Mucosa of gallbladder (tissue), 1 donor: ENCODE data around the gene CDH4. TPM values are rescaled to one million over a fixed set of nuclear protein-coding genes. Genes with fewer than 3 reads are reported as not detected.

Source experiments
- DNase-seq: peaks from one replicate; pipeline ENCODE4 v3.0.0-alpha.2; 2020; ENCODE audit warnings: low spot score
- total RNA-seq: library from RNA; stranded (reverse); gene quantifications from one replicate; pipeline ENCODE4 v1.2.1, GENCODE V29; 2021
- donor health status: DM: no; HTN: no; CAD: no.

Gene CDH4
- total RNA-seq, 1 donor from 2014 or later = 3.5 TPM

DNA sequence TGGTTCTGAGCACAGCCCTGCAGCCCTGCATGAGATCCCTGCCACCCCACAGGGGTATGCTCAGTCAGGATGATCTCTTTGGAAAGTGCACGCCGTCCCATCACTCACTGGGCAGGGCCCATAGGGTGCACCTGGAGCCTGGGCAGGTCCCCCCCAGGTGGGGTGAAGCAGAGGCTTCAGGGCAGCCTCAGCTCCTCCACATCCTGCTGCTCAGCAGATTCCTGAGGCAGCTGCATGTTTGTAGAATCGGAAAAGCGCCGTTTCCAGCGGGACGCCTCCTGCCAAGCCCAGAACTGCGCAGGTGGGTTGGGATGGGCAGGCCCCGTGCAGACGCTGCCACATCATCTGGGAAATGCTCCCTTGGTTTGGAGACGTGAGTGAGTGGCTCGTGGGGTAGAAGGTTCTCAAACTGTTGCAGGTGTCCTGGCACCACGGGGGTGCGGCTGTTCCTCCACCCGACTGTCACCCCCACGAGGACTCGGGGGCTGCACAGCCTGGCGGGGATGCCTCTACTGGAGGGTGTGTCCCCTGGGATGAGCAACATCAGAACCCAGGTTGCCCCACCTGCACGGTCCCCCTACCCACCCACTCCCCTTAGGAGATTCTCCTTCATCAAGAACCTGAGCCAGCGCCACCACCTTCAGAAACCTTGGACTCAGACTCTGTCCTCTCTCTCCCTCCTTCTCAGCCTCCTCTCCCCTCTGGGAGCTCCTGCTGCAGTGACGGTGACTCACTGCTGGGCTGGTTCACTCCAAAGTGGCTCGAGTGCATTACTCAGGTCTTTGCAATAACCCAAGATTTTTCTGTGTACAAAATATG is 479.5 kb downstream of the CDH4 start:
- DNase-seq = no peak

DNA sequence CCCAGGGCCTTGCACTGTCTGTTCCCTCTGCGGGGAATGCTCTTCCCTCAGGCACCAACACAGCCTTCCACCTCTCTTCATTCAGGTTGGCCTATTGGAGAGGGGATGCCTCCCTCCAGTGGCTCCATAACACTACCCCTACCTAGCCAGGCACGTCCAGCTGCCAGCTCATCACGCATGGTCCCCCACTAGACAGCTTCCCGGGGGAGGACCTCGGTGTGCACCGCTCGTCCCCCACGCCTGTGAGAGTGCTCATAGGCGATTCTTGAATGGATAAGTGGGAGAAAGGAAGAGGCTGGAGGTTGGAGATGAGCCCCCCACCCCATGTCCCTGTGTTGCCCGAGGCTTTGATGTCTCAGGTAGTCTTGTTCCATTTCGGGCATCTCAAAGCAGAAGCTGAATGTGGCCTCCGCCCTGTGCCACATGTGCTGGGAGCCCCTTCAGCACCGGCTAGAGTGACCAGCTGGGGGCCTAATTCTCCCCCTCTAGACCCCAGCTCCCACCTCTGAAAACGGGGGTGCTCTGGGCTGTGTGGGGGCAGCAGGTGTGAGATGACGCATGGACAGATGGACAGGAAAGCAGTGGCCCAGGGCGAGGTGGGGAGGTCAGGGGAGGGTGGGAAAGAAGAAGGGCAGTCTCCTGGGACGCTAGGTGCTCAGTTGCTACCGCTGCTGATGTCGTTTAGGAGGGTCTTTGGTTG is 480.6 kb downstream of the CDH4 start:
- DNase-seq = no peak

DNA sequence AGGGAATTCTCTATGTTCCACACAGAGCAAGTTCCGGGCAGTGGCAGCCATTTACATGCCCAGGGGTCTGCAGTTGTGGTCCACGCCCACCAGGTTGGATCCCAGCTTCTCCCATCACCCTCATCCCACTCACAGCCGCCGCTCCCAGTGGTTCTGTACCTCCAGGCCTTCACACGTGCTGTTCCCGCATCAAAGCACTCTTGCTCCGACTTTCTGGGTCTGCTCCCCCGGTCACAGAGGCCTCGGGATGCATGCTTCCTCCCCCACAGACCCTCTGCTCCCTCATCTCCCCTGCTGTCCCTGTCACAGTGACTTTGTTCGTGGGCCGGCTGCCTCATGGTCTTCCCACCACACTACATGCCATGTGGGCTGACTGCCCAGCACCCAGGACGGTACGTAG is 481.2 kb downstream of the CDH4 start:
- DNase-seq = no peak

DNA sequence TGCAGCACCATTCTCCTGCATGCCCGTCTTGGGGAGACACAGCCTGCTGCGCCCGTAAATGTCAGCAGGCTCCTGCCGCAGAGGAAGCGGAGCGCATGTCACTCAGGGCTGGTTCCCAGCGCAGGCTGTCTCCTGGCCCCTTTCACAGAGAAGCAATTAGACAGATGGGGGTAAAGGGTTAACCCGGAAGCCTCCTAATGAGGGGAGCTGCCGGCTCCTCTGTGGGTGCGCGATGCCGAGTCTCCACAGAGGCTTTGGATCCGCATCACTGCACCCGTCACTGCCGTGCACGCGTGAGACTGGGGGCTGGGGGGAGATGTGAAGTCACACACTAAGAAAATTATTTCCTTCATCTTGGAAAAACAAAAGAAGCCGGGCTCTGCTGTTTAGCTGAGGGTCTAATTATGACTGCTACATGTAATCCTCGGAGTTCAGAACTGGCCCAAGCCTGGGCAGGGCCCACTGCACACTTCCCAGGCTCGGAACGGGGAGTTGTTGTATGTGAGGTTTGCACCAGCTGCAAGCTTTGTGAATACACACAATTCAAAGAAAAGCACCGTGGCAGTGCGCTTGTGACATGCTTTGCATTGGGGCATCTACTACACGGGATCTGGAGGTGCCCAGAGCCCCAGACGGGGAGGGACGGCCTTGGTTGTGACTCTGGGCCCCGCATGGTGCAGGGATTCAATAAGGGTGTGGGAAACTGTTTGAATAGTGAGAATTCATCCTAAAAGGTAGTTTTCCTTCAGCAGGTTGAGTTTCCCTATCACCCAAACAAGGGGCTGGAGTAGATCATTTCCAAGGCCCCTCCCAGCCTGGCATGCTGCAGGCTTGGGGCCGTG is 482.1 kb downstream of the CDH4 start:
- no peak for DNase-seq

DNA sequence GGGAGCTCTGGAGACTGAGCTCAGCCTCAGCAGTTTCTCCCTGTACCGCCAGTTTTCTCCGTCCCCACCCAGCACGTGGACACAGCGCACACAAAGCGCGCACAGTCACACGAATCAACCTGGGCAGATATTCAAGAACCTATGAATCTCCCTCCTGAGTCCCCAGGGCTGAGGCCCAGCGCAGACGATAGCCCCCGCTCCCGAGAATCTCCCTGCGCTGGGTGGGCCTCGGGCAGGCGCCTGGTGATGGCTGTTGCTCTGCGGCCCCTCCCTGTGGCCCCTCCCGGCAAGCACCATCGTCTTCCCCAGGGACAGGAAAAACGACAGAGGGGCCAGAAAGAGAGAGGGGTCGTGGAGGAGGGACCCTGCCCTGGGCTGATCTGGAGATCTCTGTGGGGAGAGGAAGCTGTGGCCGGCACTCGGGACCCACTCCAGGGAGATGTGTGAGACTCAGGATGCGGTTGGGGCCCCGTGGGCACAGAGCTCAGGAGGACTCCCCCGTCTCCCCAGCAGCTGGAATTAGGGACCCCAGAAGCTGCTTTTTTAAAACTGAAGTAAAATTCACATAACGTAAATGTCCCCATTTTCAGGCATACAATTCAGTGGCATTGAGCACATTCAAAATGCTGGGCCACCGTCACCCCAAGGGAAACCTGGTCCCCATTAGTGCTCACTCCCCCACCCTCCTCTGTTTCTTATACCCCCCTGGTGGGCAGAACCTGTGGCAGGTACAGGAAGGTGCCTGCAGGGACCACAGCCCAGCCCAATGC is 482.9 kb downstream of the CDH4 start:
- DNase-seq = no peak

DNA sequence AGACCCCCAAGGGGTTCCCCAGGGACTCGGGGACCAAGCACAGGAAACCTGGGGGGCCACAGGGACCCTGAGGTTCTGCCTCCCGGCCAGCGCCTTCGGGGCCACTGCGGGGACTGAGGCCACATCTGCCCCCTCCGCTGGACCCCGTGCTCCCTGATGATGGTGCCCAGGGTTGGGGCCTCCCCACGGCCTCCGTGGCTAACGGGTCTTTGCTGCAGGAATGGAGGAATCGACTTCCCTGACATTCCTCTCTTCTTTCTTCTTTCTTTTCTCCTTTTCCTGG is 483.4 kb downstream of the CDH4 start:
- no peak for DNase-seq

DNA sequence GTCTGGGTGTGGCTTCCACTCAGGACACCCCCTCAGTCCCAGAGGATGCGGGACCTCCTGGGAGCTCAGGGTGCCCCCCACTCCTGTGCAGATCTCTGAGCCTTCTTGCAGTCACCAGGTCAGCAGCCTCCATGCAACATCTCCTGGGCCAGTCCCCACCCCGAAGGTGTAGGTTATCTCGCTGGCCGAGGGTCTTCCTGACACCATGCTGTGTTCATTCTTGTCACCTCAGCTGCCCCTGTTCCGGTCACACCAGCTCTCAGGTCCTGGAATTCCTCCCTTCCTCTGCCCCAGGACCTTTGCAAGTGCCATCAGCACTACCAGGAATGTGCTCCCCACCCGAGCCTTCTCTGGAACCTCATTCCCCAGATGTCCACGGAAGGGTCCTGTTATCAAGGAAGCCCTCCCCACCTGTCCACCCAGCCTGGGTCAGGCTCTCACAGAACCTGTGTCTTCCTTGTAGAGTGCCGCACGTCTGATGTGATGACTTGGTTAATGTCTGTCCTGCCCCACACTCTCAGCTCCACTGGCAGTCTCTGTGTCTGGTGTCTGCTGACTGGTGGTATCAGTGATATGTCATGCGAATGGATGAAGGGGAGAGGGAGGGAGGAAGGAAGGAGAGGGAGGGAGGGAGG is 484.1 kb downstream of the CDH4 start:
- DNase-seq = no peak

DNA sequence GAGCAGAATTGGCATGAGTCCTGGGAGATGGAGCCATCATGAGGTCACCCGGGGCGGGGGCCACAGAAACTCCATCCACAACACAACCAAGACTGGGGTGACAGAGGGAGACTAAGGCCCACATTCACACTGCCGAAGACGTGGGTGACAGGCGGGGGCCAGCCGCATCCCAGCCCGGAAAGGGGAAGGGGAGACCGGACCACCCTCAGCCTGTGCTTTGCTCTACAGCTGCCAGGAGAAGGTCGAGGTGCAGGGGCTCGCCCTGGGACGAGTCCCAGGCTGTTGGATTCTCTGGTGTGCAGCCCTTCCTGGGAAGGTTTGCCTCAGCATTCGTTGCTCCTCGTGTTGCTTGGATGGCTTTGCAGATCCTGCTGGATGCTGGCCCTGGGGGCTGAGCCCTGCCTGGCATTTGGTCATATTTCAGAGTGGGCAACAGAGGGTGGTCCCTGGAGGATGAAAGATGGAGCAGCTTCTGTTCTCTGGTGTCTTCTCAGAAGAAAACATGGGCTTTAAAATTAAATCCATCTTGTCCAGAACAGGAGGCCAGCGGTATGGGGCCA is 484.8 kb downstream of the CDH4 start:
- no peak for DNase-seq

DNA sequence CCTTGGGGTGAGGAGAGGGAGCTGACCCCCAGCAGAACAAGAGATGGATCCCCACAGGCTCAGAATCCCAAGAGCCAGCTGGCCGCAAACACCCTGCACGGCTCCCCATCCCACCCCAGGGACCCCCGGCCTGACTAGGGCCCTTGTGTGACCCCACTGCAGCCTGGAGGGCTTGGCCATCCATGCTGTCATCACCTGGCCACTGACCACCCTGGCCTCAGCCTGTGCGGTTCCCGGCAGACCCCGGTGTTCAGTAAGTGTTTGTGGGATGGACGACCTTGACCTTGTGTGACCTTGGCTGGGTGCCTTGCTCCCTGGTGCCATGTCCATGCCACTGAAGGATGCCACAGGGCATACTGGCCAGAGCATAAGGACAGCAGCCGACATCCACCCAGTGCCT is 485.3 kb downstream of the CDH4 start:
- no peak for DNase-seq

DNA sequence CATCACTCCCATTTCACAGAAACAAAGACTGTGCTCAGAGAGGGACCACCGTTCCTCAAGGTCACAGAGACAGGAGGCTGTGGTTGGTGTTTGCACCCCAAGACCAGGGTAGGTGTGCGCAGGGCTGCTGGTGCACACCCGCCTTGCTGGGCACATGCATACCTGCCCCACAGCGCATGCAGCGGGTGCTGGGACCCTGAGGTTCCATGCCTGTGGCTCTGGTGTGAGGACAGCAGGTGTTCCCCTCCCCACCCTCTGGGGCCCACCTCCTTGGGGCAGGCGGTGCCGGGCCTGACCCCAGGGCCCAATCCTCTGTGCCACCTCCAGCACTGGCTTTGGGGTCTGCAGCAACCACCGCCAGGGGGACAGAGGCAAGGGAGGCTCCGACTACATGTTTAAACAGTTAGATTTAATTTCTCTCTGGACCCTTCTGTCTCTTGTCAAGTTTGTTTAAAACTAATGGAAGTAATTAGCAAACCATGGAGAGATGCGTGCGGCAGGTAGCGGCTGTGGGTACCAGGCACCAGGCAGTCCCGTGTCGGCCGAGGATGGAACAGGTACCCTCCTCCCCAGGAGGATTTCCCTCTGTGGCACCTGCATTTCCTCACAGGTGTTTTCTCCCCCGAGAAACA is 485.9 kb downstream of the CDH4 start:
- no peak for DNase-seq

DNA sequence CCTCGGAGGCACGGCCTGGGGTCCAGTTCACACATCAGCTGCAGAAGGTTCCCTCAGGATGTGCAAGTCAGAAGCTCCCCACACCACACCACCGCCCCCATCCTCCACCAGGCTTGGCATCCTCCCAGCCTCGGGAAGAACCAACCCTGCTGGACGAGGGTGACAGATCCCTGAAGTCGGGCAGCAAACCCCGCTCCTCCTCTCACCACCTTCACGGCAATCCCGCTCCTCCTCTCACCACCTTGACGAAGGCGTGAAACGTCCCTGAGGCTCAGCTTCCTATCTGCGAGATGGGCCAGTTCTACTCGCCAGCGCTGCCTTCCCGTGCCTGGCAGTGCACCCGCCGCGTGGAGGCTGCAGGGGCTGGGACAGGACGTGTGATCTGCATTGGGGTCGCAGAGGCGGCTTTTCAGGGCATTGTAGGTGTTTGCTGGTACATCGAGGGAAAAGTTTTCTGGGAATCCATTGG is 486.6 kb downstream of the CDH4 start:
- DNase-seq = no peak

DNA sequence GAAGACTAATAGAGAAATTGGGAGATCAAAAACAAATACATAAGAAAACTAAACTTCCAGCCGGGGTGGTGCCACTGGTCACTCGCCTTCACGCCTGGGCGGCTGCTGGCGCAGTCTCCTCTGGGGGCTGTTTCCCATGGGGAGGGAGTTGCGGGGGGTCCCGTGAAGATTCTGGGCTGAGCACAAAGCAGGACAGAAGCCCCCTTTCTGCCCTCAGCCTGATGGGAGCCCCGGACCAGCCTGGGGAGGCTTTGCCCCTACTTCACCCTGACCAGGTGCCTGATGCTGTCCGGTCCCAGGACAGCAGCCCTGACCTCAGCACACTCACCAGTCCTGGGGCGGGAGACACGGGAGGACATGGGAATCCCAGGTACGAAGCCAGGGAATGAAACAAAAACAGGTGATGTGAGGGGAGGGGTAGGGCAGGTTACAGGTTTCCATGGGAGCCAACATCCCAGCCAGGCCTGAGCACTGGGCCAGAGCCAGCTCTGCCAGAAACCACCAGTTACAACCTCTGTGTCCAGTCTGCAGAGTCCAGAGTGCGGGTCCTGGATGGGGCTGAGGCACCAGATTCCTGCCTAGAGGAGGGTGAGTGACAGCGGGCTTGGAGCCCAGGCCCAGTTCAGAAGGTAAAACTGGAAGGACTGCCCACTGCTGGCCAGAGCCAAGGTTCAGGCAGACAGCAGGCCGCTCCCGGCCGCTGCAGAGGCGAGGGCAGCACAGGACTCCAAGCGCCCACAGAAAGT is 487.2 kb downstream of the CDH4 start:
- DNase-seq = no peak

DNA sequence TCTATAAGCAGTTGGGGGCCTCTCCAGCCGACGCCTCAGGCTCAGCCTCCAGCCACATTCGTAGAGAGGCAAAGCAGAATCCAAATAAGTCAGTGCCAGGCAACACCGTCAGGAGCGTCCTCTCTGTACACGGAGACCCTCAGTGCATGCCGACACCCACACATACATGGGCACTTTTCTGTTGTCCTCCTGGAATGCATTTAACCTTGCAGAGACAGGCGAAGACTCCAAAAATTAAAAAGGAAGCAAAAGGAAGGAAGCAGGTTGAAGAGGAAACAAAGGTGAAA is 487.7 kb downstream of the CDH4 start:
- DNase-seq = no peak

DNA sequence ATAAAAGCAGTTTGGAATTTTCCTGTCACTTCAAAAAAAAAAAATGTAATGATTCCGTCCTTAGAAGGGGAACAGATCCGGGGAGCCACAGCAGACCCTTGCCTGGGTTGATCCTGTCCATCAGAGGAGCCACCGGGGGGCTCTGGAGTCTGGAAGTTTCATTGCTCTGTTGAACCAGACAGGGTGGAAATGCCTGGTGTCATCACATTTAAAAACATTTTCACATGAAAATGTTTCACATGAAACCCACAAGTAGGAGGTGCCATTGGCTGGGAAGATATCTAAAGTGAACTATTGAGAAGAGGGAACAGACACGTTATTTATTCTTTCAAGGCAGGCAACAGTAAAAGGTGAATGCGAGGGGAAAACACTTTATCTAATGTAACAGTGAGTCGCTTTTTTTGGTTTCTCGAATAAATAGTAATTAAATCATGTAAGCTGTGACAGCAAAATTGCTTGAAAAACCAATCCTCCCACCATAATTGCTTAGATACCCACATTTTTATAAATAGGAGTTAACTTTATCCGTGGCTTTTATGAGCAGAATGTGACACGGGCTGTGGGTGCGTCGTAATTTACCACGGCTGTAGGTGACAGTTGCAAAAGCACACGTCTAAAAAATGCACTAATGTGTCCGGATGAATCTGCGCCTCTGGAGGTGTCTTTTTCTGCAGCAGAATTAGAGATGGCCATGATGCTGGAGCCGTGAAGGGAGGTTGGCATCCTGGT is 490.2 kb downstream of the CDH4 start:
- DNase-seq = no peak

DNA sequence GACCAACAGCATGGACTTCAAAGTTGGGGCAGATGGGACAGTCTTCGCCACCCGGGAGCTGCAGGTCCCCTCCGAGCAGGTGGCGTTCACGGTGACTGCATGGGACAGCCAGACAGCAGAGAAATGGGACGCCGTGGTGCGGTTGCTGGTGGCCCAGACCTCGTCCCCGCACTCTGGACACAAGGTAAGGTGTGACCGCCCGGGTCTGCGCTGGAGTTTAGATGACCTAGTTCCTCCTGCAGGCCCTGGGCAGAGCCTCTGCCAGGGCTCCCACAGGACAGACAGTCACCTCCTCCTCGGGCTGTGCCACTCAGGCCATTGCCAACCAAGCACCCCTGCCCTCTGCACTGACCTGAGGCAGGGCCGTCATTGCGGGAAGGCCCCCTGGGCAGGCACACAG is 491.5 kb downstream of the CDH4 start:
- no peak for DNase-seq

DNA sequence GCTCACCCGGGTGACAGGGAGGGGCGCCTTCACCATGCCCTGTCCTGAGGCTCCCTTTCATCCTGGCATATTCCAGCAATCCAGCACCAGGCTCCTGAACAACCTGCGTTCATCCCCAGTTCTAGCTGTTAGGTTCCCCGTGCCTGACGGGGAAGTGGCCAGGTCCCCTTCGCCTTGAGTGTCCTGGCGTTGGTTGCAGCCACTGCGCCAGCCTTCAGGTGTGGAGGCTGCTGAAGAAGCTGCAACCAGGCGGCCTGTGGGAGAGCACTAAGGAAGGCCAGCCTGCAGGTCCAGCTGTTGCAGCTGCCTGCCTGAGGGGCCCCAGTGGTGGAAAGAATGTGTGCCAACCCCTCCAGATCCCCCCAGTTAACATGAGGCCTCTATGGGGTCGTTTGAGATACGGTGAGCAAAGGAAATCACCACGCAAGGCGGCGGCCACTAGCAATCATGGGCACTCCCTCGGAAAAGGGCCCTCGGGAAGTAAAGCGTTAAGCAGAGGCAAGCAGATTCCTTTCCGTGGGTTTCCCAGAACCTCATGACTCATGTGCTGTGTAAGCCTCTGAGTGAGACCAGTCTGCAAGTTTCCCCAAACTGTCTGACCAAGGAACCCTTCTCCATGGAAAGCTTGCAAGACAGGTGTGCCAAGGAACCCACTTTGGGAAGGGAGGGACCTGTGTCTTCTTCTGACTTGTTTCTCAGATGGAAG is 492.8 kb downstream of the CDH4 start:
- DNase-seq = no peak

DNA sequence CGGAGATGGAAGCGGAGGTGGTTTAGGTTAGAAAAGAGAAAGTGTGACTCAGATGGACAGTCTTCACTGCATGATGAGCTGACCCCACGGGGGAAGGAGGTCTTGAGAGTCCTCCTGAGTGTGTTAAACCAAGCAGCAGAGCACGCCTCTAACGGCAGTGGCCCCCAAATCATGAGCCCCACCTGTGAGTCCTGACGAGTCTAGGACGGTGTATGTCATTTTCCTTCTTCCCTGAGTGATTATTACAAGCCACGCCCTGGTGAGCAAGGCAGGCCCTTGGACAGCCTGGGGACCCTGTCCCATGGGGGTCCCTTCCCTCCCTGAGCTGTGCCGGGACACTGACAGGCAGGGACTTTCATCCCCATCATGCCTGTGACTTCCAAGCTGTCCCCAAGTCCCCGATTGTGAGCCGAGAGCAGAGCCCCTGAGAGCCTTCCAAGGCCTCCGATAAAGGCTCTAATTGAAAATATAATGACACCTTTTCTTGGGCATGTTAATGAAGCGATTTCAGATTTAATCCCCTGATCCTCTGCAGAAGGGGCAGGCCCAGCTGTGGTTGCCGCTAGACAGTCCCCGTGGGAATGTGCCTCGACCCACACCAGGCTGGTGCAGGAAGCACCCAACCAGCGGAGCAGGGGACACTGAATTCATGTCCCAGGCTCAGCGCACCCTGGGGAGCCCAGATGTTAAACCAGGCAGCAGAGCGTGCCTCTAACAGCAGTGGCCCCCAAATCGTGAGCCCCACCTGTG is 493.5 kb downstream of the CDH4 start:
- no peak for DNase-seq

DNA sequence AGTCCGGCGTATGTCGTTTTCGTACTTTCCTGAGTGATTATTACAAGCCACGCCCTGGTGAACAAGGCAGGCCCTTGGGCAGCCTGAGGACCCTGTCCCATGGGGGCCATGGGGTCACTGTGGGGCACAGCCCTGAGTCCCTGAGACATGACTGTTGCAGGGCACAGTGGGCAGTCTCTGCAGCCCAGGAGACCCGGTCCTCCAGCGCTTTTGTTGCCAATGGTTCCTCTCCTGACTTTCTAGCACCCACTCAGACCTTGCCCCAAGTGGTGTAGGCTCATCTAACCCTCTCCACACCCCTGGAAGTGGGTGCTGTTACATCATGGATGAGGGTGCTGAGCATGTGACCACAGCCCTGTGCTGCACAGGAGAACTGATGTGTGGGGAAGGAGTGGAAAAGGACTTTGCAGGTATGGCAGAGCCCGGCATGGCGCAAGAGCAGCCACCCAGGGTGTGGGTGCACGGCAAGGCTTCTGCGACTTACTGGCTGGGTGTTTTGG is 494.1 kb downstream of the CDH4 start:
- no peak for DNase-seq
